WTC11 (cell line): ENCODE results near the gene PPP2R2C. TPM values are rescaled to one million over a fixed set of nuclear protein-coding genes. Genes with fewer than 3 reads are reported as not detected.

ENCODE experiments used
- ATAC-seq: fragments of 200-7000 bp; cut with Tn5 transposase; 2 replicates; pipeline ENCODE4 v1.10.0; 2021; ENCODE audit warnings: mild to moderate bottlenecking, moderate library complexity
- CTCF ChIA-PET: fragments of 300-600 bp; sonication (Branson Sonifier 250); formaldehyde crosslinking; loops from one replicate; lab custom pipeline; 2021; ENCODE audit warnings: antibody characterized with exemption; lab: Charles Lee
- POLR2A ChIA-PET: fragments of 350-600 bp; sonication (Branson Sonifier 250); formaldehyde crosslinking; loops from one replicate; lab custom pipeline; 2021; ENCODE audit warnings: antibody characterized with exemption; lab: Charles Lee
- DNase-seq: peaks from one replicate; pipeline ENCODE4 v3.0.0; 2021; ENCODE audit warnings: low spot score
- H3K27ac Mint-ChIP-seq: 2 replicates; pipeline ENCODE4 v1.8.0; 2021; ENCODE audit warnings: mixed read lengths
- H3K27me3 Mint-ChIP-seq: 2 replicates; pipeline ENCODE4 v1.8.0; 2021; ENCODE audit warnings: low read depth, mild to moderate bottlenecking, moderate library complexity, mixed read lengths
- H3K36me3 Mint-ChIP-seq: 2 replicates; pipeline ENCODE4 v1.8.0; 2021; ENCODE audit warnings: mixed read lengths
- H3K4me1 Mint-ChIP-seq: 2 replicates; pipeline ENCODE4 v1.8.0; 2022; ENCODE audit warnings: mixed read lengths
- H3K4me3 Mint-ChIP-seq: 2 replicates; pipeline ENCODE4 v1.8.0; 2021; ENCODE audit warnings: mild to moderate bottlenecking, moderate library complexity, mixed read lengths
- H3K9me3 Mint-ChIP-seq: 2 replicates; pipeline ENCODE4 v1.8.0; 2021; ENCODE audit warnings: mixed read lengths
- ATF1 ChIP-seq: sonication (generic); formaldehyde crosslinking; IDR thresholded peaks from 2 replicates; pipeline ENCODE4 v1.8.1; 2023; ENCODE audit warnings: mild to moderate bottlenecking, moderate library complexity, missing genetic modification reagents
- ATF2 ChIP-seq: sonication (generic); formaldehyde crosslinking; IDR thresholded peaks from 2 replicates; pipeline ENCODE4 v1.8.1; 2022; ENCODE audit warnings: low read depth, missing genetic modification reagents, borderline replicate concordance
- ATF6 ChIP-seq: sonication (generic); formaldehyde crosslinking; IDR thresholded peaks from 2 replicates; pipeline ENCODE4 v1.8.1; 2023; ENCODE audit warnings: mild to moderate bottlenecking, missing genetic modification reagents
- CREM ChIP-seq: sonication (generic); formaldehyde crosslinking; IDR thresholded peaks from 2 replicates; pipeline ENCODE4 v1.8.1; 2022; ENCODE audit warnings: mild to moderate bottlenecking, missing genetic modification reagents, moderate library complexity
- CTCF ChIP-seq: fragments of 200-600 bp; IDR thresholded peaks from 2 replicates; pipeline ENCODE4 v1.8.0; 2022; ENCODE audit warnings: antibody characterized with exemption
- E2F1 ChIP-seq: sonication (generic); formaldehyde crosslinking; IDR thresholded peaks from 2 replicates; pipeline ENCODE4 v1.8.0; 2022; ENCODE audit warnings: mild to moderate bottlenecking, missing genetic modification reagents
- ESRRA ChIP-seq: sonication (generic); formaldehyde crosslinking; IDR thresholded peaks from 2 replicates; pipeline ENCODE4 v1.8.1; 2022; ENCODE audit warnings: mild to moderate bottlenecking, missing genetic modification reagents, borderline replicate concordance
- HMGA2 ChIP-seq: fragments of 250-450 bp; sonication (Bioruptor Pico); IDR thresholded peaks from 2 replicates; pipeline ENCODE4 v1.4.0; 2021; ENCODE audit warnings: mild to moderate bottlenecking, moderate library complexity
- MAX ChIP-seq: sonication (generic); formaldehyde crosslinking; IDR thresholded peaks from 2 replicates; pipeline ENCODE4 v1.8.0; 2022; ENCODE audit warnings: mild to moderate bottlenecking, missing genetic modification reagents
- MYBL2 ChIP-seq: sonication (generic); formaldehyde crosslinking; IDR thresholded peaks from 2 replicates; pipeline ENCODE4 v1.8.1; 2023; ENCODE audit warnings: mild to moderate bottlenecking, moderate library complexity, missing genetic modification reagents
- NFATC4 ChIP-seq: fragments of 250-450 bp; sonication (Bioruptor Pico); IDR thresholded peaks from 2 replicates; pipeline ENCODE4 v1.9.0; 2021; ENCODE audit warnings: mild to moderate bottlenecking
- NFYB ChIP-seq: sonication (generic); formaldehyde crosslinking; conservative IDR thresholded peaks from 2 replicates; pipeline ENCODE4 v1.8.0; 2022; ENCODE audit warnings: low read depth, missing genetic modification reagents
- NR1H2 ChIP-seq: sonication (generic); formaldehyde crosslinking; IDR thresholded peaks from 2 replicates; pipeline ENCODE4 v1.9.0; 2021; ENCODE audit warnings: mild to moderate bottlenecking, moderate library complexity, missing genetic modification reagents
- NR2C2 ChIP-seq: sonication (generic); formaldehyde crosslinking; IDR thresholded peaks from 2 replicates; pipeline ENCODE4 v1.8.0; 2022; ENCODE audit warnings: mild to moderate bottlenecking, missing genetic modification reagents
- NR3C1 ChIP-seq: sonication (generic); formaldehyde crosslinking; conservative IDR thresholded peaks from 2 replicates; pipeline ENCODE4 v1.8.1; 2023; ENCODE audit warnings: low read depth, mild to moderate bottlenecking, missing genetic modification reagents
- RORB ChIP-seq: fragments of 250-450 bp; sonication (Bioruptor Pico); IDR thresholded peaks from 2 replicates; pipeline ENCODE4 v1.9.0; 2021; ENCODE audit warnings: mild to moderate bottlenecking
- SP1 ChIP-seq: sonication (generic); formaldehyde crosslinking; conservative IDR thresholded peaks from 2 replicates; pipeline ENCODE4 v1.8.1; 2022; ENCODE audit warnings: missing genetic modification reagents
- TCF7 ChIP-seq: sonication (generic); formaldehyde crosslinking; IDR thresholded peaks from 2 replicates; pipeline ENCODE4 v1.8.0; 2022; ENCODE audit warnings: mild to moderate bottlenecking, low read depth, missing genetic modification reagents, moderate library complexity
- ZBTB21 ChIP-seq: sonication (generic); formaldehyde crosslinking; IDR thresholded peaks from 2 replicates; pipeline ENCODE4 v1.8.1; 2023; ENCODE audit warnings: mild to moderate bottlenecking, missing genetic modification reagents, borderline replicate concordance
- ZBTB43 ChIP-seq: sonication (generic); formaldehyde crosslinking; IDR thresholded peaks from 2 replicates; pipeline ENCODE4 v1.8.1; 2023; ENCODE audit warnings: mild to moderate bottlenecking, missing genetic modification reagents
- ZNF232 ChIP-seq: sonication (generic); formaldehyde crosslinking; IDR thresholded peaks from 2 replicates; pipeline ENCODE4 v1.8.0; 2022; ENCODE audit warnings: mild to moderate bottlenecking, missing genetic modification reagents
- ZNF317 ChIP-seq: sonication (generic); formaldehyde crosslinking; IDR thresholded peaks from 2 replicates; pipeline ENCODE4 v1.8.1; 2023; ENCODE audit warnings: low read depth, mild to moderate bottlenecking, moderate library complexity, missing genetic modification reagents, borderline replicate concordance
- ZNF396 ChIP-seq: fragments of 250-450 bp; sonication (Bioruptor Pico); IDR thresholded peaks from 2 replicates; pipeline ENCODE4 v1.8.0; 2021; ENCODE audit warnings: mild to moderate bottlenecking, moderate library complexity, borderline replicate concordance
- ZNF423 ChIP-seq: fragments of 250-450 bp; sonication (Bioruptor Pico); IDR thresholded peaks from 2 replicates; pipeline ENCODE4 v2.1.2; 2022; ENCODE audit warnings: mild to moderate bottlenecking, moderate library complexity
- ZSCAN18 ChIP-seq: fragments of 250-450 bp; sonication (Bioruptor Pico); IDR thresholded peaks from 2 replicates; pipeline ENCODE4 v2.1.2; 2022; ENCODE audit warnings: mild to moderate bottlenecking, moderate library complexity
- total RNA-seq: library from RNA; stranded (reverse); gene quantifications from 3 replicates; pipeline ENCODE4 v1.2.3, GENCODE V29; 2021

Gene PPP2R2C
- total RNA-seq, 1 experiment from 2014 or later: 11.5 TPM

- TF ChIP-seq NR2C2: no peak
- no peak for TF ChIP-seq NFATC4 (CRISPR knock-in tag)
- no peak for TF ChIP-seq ZNF396 (CRISPR knock-in tag)
- TF ChIP-seq ZBTB43 (CRISPR knock-in tag): no peak
- TF ChIP-seq ZSCAN18: no peak
- TF ChIP-seq ZNF232 (CRISPR knock-in tag): no peak
Observed at GRCh38 chr4:6442555-6442954, 29.9 kb downstream of the PPP2R2C start (continued).

GRCh38 chr4:6441758-6442157 lies 30.7 kb downstream of the PPP2R2C start:
- H3K36me3 Mint-ChIP-seq: no peaks in the 10 kb centered on the region
- ChIA-PET POLR2A (no interaction called here), CTCF (no interaction called here)

GRCh38 chr4:6441202-6441582 lies 31.2 kb downstream of the PPP2R2C start:
- H3K36me3 Mint-ChIP-seq: no peaks in the 10 kb centered on the region; the same call in 1 of the 2 replicates
- H3K27ac Mint-ChIP-seq: no peak overlapping the region
- H3K9me3 Mint-ChIP-seq: peaks cover 4% of the 10 kb centered on the region
- POLR2A ChIA-PET: no interaction called here
- peaks cover 3% of the 10 kb centered on the region; the same call in 1 of the 2 replicates for H3K4me1 Mint-ChIP-seq
- DNase-seq (no peak), ATAC-seq (no peak)
- H3K27me3 Mint-ChIP-seq: no peaks in the 10 kb centered on the region; the same call in 1 of the 2 replicates
- H3K4me3 Mint-ChIP-seq: no peak overlapping the region
- CTCF ChIA-PET: no interaction called here
- no peak for TF ChIP-seq RORB (CRISPR knock-in tag)
- no peak for TF ChIP-seq SP1 (CRISPR knock-in tag)
- TF ChIP-seq CREM (CRISPR knock-in tag): no peak
- no peak for TF ChIP-seq ZNF317 (CRISPR knock-in tag)
- TF ChIP-seq HMGA2 (CRISPR knock-in tag): no peak
- no peak for TF ChIP-seq TCF7 (CRISPR knock-in tag)
- no peak for TF ChIP-seq ATF6 (CRISPR knock-in tag)
- TF ChIP-seq NFYB (CRISPR knock-in tag): no peak
- no peak for TF ChIP-seq ZBTB21 (CRISPR knock-in tag)
- no peak for TF ChIP-seq MYBL2
- no peak for TF ChIP-seq ESRRA (CRISPR knock-in tag)
- TF ChIP-seq MAX (CRISPR knock-in tag): no peak
- no peak for TF ChIP-seq CTCF

More at GRCh38 chr4:6441758-6442157, 30.7 kb downstream of the PPP2R2C start:
- H3K27me3 Mint-ChIP-seq: no peaks in the 10 kb centered on the region; the same call in 1 of the 2 replicates
- no peak for ATAC-seq
- H3K27ac Mint-ChIP-seq: no peak overlapping the region
- H3K4me3 Mint-ChIP-seq: no peak overlapping the region
- H3K4me1 Mint-ChIP-seq: peaks cover 8% of the 10 kb centered on the region
- no peaks in the 10 kb centered on the region for H3K9me3 Mint-ChIP-seq
- no peak for DNase-seq
- TF ChIP-seq ZNF423 (CRISPR knock-in tag) (no peak), ATF2 (CRISPR knock-in tag) (no peak), E2F1 (CRISPR knock-in tag) (no peak), ZNF317 (CRISPR knock-in tag) (no peak), NR1H2 (CRISPR knock-in tag) (no peak), ATF1 (no peak), NR3C1 (no peak)
